Vagina (tissue), 2 donors: ENCODE measurements around the gene FOXP4.

Source experiments
- POLR2A ChIP-seq, 2 donors: fragments of 450-650 bp; IDR thresholded peaks; one replicate each; pipeline ENCODE4 v1.6.1; 2017; ENCODE audit warnings: antibody characterized with exemption in 2 of 2, mild to moderate bottlenecking in 2 of 2, moderate library complexity in 2 of 2
- POLR2AphosphoS5 ChIP-seq, 2 donors: sonication (generic); formaldehyde crosslinking; IDR thresholded peaks; one replicate each; pipeline ENCODE4 v1.9.0; 2017; ENCODE audit warnings: antibody characterized with exemption in 2 of 2, mild to moderate bottlenecking in 2 of 2, low read depth in 1 of 2; ENCODE audit not compliant: insufficient read depth in 1 of 2
- TF ChIP-seq, protein P1 (sequence below), 3 experiments: fragments of 450-650 bp in 2 of 3; fragments of 200-600 bp in 1 of 3; sonication (generic) in 1 of 3; IDR thresholded peaks; one replicate each; pipeline ENCODE4 v1.5.1; 2017 to 2019; ENCODE audit warnings: antibody characterized with exemption in 3 of 3, mild to moderate bottlenecking in 2 of 3, moderate library complexity in 2 of 3

DNA sequence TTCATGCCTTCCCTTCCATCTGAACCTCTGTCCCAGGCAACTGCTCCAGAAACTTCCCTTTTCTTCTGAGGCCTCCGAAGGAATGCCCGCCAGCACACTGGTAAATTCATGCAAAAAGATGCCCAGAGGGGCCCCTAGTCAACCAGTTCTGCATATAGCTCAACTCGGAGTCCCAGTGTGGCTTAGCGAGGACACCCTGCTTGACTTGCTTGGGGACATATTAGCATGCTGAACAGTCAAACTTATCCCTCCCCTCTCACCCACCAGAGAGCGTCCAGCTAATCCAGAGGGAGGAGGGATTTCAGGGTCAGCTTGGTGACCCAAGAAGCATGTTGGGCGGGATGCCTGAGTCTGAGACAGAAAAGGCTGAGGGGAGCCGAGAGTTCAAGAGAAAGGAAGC lies 69.1 kb downstream of the FOXP4 start:
- TF ChIP-seq, protein P1, sequence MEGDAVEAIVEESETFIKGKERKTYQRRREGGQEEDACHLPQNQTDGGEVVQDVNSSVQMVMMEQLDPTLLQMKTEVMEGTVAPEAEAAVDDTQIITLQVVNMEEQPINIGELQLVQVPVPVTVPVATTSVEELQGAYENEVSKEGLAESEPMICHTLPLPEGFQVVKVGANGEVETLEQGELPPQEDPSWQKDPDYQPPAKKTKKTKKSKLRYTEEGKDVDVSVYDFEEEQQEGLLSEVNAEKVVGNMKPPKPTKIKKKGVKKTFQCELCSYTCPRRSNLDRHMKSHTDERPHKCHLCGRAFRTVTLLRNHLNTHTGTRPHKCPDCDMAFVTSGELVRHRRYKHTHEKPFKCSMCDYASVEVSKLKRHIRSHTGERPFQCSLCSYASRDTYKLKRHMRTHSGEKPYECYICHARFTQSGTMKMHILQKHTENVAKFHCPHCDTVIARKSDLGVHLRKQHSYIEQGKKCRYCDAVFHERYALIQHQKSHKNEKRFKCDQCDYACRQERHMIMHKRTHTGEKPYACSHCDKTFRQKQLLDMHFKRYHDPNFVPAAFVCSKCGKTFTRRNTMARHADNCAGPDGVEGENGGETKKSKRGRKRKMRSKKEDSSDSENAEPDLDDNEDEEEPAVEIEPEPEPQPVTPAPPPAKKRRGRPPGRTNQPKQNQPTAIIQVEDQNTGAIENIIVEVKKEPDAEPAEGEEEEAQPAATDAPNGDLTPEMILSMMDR (IDR thresholded peaks at IDR 0.05), result no peak
- TF ChIP-seq POLR2A (IDR thresholded peaks at IDR 0.05), result no peak
- no peak for TF ChIP-seq POLR2AphosphoS5 (IDR thresholded peaks at IDR 0.05; ENCODE audit: insufficient read depth in 1 of 2, low read depth in 1 of 2)
